GM18907 (cell line): Measurements from ENCODE around the gene HYAL4.
"Not testable (repeated sequence)": the region's sequence is repeated elsewhere in the genome, so short reads cannot be mapped to it uniquely, and the experiment has no call there.

Experiments
- ATAC-seq: cut with Tn5 transposase; IDR thresholded peaks from one replicate; pipeline ENCODE4 v1.9.1; 2021; ENCODE audit warnings: mild to moderate bottlenecking, moderate library complexity; ENCODE audit not compliant: unreplicated experiment

Gene HYAL4

DNA sequence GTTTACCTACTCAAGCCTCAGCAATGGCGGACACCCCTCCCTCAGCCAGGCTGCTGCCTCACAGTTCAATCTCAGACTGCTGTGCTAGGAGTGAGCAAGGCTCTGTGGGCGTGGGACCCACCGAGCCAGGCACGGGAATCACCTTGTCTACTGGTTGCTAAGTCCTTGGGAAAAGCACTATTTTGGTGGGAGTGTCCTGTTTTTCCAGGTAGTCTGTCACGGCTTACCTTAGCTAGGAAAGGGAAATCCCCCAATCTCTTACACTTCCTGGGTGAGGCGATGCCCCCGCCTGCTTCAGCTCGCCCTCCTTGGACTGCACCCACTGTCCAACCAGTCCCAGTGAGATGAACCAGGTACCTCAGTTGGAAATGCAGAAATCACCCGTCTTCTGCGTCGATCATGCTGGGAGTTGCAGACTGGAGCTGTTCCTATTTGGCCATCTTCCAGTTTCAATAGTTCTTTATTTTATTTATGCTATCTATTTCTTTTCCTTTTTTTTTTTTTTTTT is at the start of gene HYAL4:
Gene HYAL4, plus strand, starts transcription at position 458 of the 508 bp plus-strand sequence. CDS start 23,105 bp downstream, outside the sequence.
- no peak for ATAC-seq

- ATAC-seq: no peak
Measured at GRCh38 chr7:123795917-123796316, 49.1 kb upstream of the HYAL4 start.

- ATAC-seq: no peak
Measured at GRCh38 chr7:123796568-123796967, 48.4 kb upstream of the HYAL4 start.

DNA sequence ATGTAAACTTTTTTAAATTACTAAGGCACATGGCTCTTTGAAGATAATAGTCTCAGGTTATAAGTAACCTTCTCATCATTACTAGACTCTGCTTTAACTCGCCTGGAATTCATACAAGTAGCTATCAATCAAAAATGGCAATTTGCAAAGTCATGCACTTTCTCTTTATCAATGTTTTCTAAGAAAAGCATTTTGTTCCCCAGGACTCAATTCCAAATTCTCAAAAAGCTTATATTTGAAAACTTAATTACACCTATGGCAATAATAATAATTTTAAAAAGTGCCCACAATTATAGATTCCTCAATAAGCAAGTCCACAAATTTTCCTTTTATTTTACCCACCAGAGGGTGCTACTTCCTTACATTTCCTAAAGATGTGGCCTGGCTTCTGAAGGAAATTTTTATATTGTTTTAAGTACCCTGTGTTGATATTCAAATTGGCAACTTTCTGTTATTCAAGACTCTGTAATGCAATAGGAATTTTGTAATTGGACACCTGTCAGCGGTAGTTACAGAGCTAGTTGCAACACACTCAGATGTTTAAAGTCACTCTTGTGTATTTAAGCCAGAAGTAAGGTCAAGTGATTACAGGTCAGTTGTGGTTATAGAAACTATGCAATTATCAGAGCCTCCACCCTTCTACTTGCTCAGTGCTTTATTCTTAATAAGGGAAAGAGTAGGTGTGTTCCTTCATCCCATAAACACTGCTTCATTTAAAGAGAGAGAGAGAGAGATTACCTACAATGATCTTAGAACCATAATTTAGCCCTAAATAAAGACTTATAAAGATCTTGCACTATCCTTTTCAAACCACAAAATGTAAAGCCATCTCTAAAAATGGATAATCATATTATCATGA is 47.1 kb upstream of the HYAL4 start:
- no peak for ATAC-seq

DNA sequence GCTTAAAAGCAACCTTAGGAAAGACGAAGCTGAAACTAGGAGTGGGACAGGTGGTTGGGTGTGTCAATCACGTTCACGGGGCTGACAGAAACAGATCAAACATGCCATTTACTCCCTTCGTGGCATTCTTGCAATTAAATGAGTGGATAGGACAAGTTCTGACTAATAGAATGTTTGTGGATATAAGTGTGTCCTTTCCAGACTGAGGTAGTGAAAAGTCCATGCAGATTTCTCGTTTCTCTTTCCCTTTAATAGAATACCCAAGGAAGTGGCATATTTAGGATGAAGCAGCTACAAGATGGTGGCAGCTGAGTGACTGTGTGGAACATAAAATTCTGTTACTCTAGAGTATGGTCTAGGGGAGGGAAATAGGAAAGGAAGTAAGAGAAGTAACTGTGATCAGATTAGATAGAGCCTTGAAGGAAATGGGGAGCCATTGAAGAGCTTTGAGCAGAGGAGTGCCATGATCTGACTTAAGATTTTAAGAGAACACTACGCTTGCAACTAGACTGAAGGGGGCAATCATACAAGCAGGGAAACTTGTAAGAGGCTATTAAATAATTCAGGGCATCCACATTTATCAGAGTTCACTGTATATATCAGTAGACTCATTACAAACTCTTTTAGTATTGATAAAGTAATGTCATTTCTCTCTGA is 46.3 kb upstream of the HYAL4 start:
- no peak for ATAC-seq

DNA sequence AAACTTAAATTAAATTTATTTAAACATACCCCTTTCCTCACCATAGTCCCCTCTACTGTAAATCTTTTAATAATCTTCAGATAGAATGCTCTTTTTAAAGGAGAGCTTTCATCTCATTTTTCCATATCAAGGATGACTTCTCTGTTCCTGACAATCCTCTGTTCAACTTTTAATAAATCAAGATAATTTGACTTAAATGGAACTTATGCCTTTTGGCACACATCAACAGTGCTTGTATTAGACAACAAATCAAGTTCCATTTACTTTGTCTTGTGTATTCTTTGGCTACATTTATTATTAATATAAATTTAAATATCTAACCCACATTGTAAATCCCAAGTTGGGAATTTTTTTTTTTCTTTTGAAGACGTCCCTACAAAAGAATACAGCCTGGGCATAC is 42.7 kb upstream of the HYAL4 start:
- ATAC-seq: no peak

DNA sequence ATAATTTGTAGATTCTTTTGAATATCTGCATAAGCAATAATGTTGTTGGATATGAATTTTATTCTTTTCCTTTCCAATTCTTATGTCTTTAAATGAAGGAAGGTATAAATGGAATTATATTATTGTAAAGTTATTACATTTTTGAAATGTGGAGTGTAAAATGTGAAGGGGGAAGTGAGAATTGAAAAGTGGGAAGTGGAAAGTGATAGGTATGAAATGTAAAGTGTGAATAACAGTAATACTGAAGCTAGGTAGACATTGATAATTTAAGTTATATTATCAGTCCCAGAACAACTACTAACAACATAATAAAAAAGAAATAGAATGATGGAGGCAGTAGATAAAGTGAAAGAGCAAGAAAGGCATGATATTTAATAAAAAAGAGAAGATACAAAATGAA is 39.7 kb upstream of the HYAL4 start:
- ATAC-seq: no peak

GRCh38 chr7:123809471-123809870 is 35.5 kb upstream of the HYAL4 start:
- ATAC-seq: no peak

- ATAC-seq: no peak
Measured at GRCh38 chr7:123811056-123811455, 33.9 kb upstream of the HYAL4 start.

GRCh38 chr7:123816916-123817315 is 28.1 kb upstream of the HYAL4 start:
- no peak for ATAC-seq

DNA sequence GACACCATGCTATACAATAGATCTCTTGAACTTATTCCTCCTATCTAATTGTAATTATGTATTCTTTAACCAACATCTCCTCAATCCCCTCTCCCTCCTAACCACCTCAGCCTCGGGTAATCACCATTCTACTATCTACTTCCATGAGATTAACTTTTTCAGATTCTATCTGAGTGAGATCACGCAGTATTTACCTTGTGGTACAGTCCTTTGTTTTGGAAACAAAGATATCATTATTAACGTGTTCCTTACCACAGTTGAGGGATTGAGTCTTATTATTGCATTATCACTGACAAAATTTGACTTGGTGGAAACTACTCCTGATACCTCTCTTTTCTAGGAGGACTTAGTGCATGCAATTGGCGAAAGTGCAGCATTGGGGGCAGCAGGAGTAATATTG is 26.0 kb upstream of the HYAL4 start:
- no peak for ATAC-seq

DNA sequence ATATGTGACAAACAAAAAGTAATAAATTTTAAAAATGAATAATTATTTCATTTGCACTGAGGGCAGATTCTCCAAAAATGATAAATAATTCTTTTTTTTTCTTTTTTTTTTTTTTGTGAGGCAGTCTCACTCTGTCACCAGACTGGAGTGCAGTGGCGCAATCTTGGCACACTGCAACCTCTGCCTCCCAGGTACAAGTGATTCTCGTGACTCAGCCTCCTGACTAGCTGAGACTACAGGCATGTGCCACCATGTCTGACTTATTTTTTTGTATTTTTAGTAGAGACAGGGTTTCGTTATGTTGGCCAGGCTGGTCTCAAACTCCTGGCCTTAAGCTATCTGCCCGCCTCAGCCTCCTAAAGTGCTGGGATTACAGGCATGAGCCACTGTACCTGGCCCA is 25.2 kb upstream of the HYAL4 start:
- ATAC-seq: not testable (repeated sequence)

- ATAC-seq: no peak
Measured at GRCh38 chr7:123820864-123821263, 24.1 kb upstream of the HYAL4 start.

- no peak for ATAC-seq
Measured at GRCh38 chr7:123821320-123821719, 23.6 kb upstream of the HYAL4 start.

- peak; percentile 97 for ATAC-seq
Measured at GRCh38 chr7:123823898-123824753, 20.8 kb upstream of the HYAL4 start.

GRCh38 chr7:123824754-123825067 is 20.3 kb upstream of the HYAL4 start:
- peak; percentile 39 for ATAC-seq

- ATAC-seq: no peak
Measured at GRCh38 chr7:123828805-123829204, 16.2 kb upstream of the HYAL4 start.

GRCh38 chr7:123836656-123837055 is 8.3 kb upstream of the HYAL4 start:
- no peak for ATAC-seq

DNA sequence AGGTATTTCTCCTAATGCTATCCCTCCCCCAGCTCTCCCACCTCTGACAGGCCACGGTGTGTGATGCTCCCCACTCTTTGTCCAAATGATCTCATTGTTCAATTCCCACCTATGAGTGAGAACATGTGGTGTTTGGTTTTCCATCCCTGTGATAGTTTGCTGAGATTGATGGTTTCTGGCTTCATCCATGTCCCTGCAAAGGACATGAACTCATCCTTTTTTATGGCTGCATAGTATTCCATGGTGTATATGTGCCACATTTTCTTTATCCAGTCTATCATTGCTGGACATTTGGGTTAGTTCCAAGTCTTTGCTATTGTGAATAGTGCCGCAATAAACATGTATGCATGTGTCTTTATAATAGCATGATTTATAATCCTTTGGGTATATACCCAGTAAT is 5.9 kb upstream of the HYAL4 start:
- ATAC-seq: not testable (repeated sequence)

GRCh38 chr7:123844142-123844541 is 827 bp upstream of the HYAL4 start:
- not testable (repeated sequence) for ATAC-seq

DNA sequence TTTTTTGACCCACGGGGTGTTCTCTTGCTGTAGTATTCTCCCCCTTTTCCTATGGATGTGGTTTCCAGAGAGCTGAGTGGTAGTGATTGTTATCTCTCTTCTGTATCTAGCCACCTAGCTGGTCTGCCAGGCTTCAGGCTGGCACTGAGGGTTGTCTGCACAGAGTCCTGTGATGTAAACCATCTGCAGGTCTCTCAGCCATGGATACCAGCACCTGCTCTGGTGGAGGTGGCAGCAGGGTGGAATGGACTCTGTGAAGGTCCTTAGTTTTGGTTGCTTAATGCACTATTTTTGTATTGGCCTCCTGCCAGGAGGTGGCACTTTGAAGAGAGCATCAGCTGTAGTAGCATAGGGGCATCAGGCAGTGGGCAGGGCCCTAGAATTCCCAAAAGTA is 851 bp downstream of the HYAL4 start:
- no peak for ATAC-seq
